ENCODE measurements around the gene TMED7.
"Not testable (repeated sequence)": the region's sequence is repeated elsewhere in the genome, so short reads cannot be mapped to it uniquely, and the experiment has no call there.

TMED7 gene

DNA sequence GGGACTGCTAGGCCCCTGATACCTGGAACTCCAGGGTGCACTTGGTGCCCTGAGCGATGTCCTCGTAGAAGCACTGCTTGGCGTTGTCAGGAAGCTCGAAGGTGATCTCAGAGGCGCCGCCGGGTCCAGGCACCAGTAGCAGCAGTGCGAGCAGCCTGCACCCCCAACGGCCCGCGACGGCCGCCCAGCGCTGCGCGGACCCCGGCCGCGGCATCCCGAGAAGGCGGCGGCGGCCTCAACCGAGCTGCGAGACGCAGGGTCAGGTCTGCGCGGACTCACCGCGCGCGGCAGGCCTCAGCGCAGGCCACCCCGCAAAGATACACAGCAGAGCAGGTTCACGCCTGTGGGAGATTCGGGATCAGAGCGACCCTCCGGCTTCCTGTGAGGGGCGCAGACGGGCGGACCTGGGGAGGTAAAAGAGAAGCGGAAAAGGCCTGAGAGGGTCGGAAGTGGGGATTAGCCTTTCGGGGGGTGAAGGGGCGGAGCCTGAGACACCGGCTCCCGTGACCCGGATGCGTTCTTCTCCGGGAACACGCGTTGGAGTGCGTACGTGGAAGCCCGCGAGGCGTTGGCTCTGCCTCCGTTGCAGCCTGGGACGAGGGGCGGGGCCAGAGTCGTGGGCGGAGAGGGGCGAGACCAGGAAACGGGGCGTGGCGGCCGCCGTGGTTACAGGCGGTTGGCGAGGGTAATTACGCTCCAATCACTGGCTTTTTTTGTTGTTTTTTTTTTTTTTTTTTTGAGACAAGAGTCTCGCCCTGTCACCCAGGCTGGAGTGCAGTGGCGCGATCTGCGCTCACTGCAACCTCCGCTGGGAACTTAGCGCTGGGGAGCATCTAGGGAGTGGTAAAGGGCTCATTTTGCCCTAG, at the start of gene TMED7:
TMED7 (minus strand) TSS at position 458 of the 866 bp plus-strand sequence; CDS start at position 214, 244 bp downstream.
- FAIRE-seq: peak; percentile 98

DNA sequence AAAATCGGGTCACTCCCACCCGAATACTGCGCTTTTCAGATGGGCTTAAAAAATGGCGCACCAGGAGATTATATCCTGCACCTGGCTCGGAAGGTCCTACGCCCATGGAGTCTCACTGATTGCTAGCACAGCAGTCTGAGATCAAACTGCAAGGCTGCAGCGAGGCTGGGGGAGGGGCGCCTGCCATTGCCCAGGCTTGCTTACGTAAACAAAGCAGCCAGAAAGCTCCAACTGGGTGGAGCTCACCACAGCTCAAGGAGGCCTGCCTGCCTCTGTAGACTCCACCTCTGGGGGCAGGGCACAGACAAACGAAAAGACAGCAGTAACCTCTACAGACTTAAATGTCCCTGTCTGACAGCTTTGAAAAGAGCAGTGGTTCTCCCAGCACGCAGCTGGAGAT, 48.9 kb upstream of the TMED7 start:
- not testable (repeated sequence) for FAIRE-seq

DNA sequence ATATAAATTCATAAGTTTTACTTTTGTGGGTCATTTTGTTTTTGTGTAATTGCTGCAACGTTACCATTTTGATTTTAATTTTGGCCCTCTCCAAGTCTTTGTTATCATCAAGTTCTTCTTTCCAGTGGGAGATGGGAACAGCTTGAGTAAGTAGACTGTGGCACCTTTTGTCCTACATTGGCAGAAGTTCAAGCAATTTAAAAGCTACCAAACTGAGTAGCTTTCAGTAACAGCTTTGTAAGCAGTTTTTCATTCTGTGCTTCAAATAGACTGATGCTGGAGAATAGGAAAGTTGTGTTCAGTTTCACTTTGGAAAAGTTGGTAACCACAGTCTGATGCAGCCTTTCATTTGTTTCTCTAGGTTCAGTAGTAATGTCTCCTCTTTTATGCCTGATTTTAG, 47.8 kb upstream of the TMED7 start:
- FAIRE-seq: no peak

DNA sequence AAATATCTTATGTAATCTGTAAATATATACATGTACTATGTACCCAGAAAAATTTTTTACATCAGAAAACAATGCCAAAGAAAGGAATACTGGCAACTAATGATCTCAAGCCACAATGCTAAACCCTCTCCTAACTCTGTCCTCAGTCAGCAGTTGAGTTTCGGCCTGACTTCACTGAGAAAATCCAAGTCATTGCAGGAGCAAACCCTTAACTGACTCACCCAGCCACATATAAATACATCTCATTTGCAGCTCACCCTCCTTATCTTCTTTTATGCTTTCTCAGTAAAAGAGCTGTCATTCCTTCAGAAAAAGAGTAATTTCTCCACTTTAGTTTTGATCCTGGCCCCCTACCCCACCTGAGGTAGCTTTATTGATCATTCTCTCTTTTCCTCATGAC, 46.1 kb upstream of the TMED7 start:
- no peak for FAIRE-seq

DNA sequence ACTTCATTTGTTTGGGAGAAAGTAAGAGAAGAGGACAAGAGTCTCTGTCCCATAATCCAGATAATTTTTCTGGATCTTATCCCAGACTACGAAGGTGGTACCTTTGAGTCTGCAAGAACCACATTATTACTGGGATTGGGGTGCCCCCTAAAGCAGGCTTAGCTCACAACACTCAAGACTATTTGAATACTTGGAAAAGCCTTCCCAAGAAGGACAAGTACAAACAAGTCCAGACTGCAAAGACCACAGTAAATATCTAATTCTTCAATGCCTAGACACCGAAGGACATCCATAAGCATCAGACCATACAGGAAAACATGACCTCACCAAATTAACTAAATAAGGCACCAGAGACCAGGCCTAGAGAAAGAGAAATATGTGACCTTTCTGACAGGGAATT, 40.2 kb upstream of the TMED7 start:
- FAIRE-seq: no peak

DNA sequence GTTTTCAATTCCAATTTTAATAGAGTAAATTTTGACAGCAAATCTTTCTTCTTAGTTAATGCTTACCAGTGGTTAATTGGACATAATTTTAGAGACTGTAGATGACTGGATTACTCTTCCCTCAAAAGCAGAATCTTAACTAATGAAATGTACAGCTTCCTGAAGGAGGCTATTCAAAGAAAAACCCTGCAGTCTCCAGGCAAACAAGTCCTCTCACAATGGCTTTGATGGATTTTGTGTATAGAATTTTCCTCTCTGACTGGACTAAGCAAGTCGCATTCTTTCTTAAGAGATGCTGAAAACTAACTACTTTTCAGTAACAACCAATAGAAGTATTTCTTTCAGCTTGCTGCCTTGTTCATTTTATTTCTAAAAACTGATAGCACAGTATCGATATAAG, 35.7 kb upstream of the TMED7 start:
- no peak for FAIRE-seq

DNA sequence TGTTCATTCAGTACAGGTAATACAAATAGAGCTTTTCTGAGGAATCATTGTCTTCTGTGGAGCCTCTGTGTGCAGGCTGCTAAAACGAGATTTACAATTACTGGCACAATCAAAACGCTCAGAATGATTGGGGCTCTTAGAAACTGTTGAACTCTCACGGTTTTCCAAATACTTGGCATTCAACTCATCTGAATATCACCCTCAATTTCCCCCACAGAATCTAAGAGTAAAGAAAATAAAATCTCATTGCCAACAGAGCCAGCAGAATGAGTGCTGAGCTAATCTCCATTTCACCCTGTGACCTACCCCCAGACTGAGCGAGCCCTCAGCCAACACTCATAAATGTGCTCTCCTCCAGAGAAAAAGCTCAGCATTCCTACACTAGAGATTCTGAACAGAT, 35.3 kb upstream of the TMED7 start:
- FAIRE-seq: no peak

DNA sequence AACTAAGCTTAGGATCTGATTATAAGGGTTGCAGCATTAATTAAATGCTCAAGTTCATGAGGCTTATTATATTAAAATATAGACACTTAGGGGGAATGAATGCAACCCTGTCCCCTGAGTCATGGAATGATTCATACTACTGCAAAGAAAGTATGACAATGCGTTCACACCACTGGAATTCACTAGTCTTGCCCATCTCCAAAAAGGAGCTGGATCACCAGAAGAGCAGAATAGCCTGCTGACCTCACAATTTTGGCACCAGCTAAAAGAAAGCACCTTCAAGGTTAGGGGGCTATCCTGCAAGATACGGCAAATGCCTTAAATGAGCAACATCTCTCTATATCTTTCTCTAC, 32.0 kb upstream of the TMED7 start:
- FAIRE-seq: no peak

DNA sequence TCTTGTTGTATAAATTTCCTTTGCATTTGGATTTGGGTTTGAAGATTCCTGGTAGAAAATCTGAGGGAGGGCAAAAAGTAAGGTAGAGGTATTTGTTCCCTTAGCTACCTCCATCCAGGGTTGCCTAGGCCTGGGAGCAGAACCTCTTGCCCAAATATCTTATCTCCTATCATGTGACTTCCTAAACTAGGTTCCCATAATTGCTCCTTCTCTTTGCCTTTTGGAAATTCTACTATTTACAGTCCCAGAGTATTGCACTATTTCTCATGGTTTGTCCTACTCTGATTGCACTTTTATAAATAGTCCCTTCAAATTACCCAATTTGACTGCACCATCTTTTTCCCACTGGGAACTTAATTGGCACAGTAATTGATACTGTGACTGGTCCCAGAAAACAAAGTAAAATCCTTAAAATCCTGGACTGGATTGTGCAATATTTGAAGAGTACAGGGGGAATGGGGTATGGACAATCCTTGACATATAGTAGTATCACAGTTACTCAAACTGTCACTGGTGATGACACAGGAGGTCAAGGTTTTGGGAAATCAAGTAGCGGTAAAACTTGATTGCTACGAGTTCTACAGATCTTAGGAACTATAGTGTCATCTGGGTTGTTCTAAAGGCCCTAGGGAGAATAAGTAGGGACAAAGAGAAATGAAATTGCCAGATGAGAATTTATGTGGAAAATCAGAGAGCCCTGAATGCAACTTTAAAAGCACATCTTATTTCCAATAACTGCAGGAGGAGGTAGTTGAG, 31.5 kb upstream of the TMED7 start:
- FAIRE-seq: no peak

DNA sequence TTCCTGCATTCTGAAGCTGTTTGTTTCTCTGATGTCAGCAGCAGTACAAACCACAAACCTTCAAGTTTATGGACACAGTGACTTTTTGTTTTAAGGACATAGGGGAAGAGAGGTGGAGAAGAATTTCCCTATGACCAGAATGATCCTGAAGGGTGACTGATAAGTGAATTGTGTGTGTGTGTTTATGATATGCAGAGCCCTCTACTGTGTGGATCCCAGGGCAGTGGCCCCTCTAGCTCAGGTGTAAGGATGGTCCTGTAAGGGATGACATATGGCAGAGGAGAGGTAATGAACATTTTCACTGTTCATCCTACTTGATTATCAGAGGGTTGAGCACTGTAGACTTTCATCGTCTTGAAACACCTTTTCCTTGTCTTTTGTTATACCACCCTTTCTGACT, 30.6 kb upstream of the TMED7 start:
- no peak for FAIRE-seq

DNA sequence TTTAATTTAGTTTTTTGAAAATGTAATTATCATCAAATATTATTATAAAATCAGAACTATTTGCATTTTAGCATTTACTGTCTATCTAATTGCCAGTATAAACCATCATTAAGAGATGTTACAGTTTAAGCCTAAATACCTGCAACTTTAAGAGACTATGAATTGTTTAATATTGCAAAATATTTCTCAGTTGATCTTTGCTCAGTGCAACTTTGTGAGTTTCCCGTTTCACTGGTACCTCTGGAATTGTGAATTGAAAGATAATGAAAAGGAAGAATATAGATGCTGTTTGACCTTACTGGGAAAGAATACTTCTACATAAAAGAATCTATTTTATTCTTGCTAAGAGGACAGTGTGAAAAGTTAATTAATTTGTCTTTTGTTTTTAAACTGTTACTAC, 30.2 kb upstream of the TMED7 start:
- FAIRE-seq: no peak

DNA sequence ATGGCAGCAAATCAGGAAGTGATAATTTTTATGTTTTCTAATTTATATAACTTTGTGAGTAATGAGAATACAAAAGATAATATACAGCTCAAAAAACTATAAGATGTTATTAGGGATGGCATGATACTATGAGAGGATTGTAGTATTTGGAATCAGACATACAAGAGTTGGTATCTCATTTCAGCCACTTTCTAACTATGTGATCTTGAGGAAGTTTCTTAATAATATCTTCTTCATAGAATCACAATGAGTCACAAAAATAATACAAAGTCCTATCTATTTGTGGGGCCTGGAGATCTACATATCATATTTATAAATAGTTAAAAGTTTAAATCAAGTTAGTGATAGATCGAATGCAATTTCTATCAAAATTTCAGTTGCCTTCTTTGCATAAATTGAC, 23.7 kb upstream of the TMED7 start:
- FAIRE-seq: no peak

DNA sequence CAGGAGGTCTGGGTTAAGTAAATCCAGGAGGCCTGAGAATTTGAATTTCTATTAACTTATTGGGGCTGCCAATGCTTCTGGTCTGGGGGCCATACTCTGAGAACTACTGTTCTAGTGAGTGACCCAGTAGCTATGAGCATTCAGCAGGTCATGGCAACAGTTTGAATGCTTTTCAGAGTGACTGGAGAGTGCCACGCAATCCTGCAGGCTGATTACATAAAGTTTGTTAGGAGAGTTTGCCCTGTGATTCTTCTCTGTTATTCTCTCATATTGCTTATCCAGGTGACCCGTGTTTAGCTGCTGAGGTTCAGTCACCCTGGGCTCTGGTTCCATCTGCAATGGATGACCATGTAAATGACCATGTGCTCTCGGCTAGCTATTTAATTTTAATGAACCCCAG, 22.2 kb upstream of the TMED7 start:
- FAIRE-seq: no peak

DNA sequence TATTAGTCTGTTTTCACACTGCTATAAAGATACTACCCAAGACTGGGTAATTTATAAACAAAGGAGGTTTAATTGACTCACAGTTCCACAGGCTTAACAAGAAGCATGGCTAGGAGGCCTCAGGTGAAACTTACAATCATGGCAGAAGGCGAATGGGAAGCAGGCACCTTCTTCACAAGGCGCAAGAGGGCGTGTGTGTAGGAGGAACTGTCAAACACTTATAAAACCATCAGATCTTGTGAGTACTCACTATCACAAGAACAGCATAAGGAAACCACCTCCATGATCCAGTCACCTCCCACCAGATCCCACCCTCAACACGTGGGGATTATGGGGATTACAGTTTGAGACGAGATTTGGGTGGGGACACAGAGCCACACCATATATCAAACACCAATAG, 19.6 kb upstream of the TMED7 start:
- FAIRE-seq: not testable (repeated sequence)

DNA sequence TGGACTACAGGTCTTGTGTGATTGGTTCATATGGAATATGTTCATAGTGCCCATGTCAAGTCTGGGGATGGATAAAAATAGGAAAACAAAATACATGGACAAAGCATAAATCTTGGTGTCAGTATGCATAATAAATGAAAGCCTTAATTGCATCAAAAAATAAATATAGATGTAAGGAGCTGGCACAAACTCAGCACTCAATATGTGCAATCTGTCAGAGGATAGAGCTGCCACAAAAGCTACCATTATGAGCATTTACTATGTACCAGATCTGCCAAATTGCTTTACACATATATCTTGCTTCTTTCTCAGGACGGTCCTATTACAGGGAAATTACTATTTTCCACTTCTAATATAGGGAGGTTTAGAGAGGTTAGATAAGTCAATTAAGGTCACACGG, 18.2 kb upstream of the TMED7 start:
- FAIRE-seq: no peak

DNA sequence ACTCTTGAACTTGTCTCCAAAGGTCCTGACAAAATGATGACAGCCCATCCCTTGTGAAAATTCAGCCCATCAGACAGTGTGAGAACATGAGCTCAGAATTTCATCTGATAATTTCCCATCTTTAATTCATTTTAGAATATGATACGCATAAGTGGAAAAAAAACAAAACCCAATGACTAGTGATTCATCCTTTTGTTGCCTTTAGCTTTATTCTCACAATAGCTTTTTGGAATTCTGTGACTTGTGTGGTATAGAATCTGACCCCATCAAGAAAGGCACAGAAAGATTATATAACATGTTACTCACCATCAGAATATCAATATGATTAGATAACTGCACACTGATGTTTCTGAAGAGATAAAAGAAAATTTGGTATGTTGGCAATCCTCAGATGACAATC, 16.1 kb upstream of the TMED7 start:
- no peak for FAIRE-seq

DNA sequence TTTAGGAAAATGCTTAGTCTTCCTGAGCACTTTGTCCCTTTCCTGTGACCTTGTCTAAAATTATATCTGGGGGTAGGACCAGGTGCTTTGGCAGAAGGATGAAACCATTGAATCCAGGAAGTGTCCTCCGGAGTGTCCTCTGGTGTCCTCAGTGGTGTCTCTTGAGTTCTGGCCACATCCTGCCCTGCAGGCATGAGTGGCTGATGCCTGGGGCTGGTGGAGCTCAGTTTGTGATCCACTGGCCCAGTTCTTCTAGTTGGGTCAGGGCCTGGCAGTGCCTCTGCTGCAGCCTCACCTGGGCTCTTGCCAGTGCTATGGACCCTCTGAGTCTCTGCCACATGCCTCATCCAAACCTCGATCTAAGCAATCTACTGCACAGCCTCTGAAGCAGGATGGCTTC, 14.4 kb upstream of the TMED7 start:
- FAIRE-seq: no peak

DNA sequence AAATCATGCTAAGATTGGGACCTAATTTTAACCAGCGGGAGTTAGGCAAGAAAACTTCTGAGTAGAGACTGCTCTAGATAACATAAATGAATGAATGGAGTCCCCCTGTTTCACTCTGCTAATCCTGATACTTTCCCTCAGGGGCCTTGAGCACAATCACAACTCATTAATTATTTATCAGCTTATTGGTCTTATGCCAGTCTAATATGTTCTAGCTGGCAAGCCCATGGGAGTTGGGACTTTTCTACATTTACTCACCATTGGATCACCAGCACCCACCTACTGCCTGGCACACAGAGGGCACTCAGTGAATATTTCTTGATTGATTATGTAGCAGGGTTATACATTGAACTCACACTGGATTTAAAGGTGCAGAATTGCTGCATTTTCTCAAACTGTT, 13.5 kb upstream of the TMED7 start:
- no peak for FAIRE-seq

DNA sequence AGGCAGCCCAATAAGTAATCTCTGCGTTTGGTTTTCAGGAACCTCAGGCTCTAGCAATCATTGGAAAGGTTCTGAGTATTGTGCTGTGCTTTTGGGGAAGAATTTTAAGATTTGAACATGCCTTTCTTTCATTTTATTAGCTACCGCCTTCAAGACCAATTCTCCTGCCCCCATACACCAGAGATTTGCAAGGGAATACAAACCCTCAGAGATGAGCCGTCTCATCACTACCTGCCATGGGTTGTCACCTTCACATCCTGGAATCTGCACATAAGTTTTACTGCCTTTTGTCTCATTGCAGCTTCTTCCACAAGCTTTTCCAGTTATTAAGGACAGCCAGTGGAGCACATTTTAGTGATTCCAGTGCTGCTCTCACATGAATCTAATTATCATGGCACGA, 11.7 kb upstream of the TMED7 start:
- no peak for FAIRE-seq

DNA sequence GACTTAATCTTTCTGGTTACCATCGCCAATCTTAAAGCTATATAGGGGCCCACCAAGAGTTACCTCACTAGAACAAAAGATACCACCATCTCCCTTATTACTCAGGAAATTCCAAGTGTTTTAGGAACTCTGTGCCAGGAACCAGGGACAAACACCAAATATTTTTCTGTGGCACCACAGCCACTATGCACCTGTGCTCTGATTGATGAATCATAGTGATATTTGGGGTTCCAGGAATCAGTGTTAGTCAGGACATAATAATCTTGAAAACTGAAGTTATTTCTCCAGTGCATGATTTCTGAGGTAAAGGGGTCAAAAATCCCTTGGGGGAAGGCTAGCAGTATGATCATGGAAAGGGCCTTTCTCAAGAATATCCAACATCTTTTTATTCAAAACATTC, 10.2 kb upstream of the TMED7 start:
- FAIRE-seq: no peak

DNA sequence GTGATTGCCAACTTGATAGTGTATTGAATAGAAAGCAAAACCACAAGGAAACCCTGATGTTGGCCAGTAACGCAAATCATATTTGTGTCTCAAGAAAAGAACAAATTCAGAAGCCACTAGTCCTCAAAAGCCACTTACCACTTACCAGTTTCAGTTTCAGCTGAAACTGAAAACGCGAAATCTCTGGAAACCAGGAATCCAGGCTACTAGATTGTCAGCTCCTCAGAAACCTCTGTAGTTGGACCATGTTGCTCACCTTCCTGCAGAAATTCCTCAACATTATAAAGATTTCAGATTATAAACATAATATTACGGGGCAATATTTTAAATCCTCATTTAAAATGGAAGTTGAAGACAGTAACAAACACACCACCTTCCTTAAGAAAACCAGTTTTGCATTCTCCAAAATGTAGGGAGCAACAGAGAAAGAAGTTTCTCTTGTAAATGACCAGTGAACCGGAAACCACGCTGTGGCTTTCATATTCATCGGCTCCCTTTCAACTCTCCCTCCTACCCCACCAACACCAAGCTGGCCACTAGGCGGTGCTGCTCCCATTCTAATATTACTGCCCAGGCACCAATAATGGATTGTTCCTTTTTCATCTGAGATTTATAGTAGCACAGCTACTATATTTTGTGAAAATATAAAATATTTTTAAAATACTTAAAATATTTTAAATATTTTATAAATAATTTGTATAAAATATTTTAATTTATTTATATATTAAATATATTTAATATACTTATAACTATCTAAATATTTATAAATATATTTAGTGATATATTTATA, 8.7 kb upstream of the TMED7 start:
- peak; percentile 99 for FAIRE-seq

DNA sequence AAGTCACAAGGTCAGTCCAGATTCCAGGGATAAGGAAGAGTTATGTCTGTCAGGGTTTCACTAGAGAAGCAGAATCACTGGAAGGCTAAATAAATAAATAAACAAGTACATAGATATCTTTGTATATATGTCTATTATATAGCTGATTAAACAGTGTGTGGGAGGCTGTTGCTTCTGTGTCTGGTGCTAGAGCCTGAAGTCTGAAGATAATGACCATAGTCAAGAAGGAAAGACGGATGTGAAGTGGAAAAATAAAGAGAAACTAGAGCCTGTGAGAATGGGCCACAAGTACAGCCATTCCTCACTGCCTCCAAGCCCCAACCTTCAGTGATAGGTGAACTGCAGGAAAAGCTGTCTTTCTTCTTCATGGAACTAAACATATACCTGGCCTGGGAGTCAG, 4.1 kb upstream of the TMED7 start:
- no peak for FAIRE-seq

DNA sequence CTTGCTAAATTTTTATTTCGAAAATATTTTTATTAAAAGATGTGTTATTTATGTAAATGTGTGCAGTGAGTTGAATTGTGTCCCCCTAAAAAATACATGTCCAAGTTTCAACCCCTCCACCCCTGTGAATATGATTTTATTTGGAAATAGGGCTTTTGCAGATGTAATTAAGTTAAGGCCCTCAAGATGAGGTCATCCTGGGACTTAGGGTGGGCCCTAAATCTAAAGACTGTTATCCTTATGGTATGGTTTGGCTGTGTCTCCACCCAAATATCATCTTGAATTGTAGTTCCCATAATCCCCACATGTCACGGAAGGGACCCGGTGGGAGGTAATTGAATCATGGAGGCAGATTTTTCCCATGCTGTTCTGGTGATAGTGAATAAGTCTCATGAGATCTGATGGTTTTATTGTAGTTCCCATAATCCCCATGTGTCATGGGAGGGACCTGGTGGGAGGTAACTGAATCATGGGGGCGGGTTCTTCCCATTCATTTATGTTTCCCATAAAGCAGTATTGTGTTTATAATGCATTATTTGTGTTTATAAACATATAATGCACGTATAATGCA, 1.5 kb upstream of the TMED7 start:
- FAIRE-seq: no peak
